ENCODE measurements around the gene PMPCA. TPM values are rescaled to one million over a fixed set of nuclear protein-coding genes. Genes with fewer than 3 reads are reported as not detected.

Gene PMPCA
- total RNA-seq, 1 experiment from 2014 or later: 116 TPM

- TF ChIP-seq ELF1 (IDR thresholded peaks at IDR 0.05; ENCODE audit: borderline replicate concordance, low read depth) (no peak), EZH2 (IDR thresholded peaks at IDR 0.05) (no peak), ATF3 (IDR thresholded peaks at IDR 0.05) (no peak), SIN3A (IDR thresholded peaks at IDR 0.05; ENCODE audit: low read depth) (no peak), CTCF (IDR thresholded peaks at IDR 0.05 in 2 of 3, conservative IDR thresholded peaks at IDR 0.05 in 1 of 3; ENCODE audit: borderline replicate concordance in 1 of 3, insufficient read depth in 1 of 3, low read depth in 2 of 3, low read length in 2 of 3) (no peak), JUND (IDR thresholded peaks at IDR 0.05) (no peak), EGR1 (IDR thresholded peaks at IDR 0.05; ENCODE audit: low read depth) (no peak), ZBTB33 (IDR thresholded peaks at IDR 0.05; ENCODE audit: extremely low read depth, insufficient replicate concordance, low read length) (no peak)
Observed at GRCh38 chr9:136437839-136438547, 27.5 kb downstream of the PMPCA start (continued).
